C1 segment of cervical spinal cord (tissue), 14 donors: ENCODE data around the gene USP50.
A peak's percentile ranks its signal among the peaks of the same experiment; 100 is the strongest.
"Not testable (repeated sequence)": the region's sequence is repeated elsewhere in the genome, so short reads cannot be mapped to it uniquely, and the experiment has no call there.

Source experiments
- DNase-seq, 14 donors: peaks; one replicate each; lab custom pipeline; 2025; lab: John Stamatoyannopoulos, UW

The USP50 gene

GRCh38 chr15:50505656-50506055 lies 40.8 kb downstream of the USP50 start:
- not testable (repeated sequence) for DNase-seq

DNA sequence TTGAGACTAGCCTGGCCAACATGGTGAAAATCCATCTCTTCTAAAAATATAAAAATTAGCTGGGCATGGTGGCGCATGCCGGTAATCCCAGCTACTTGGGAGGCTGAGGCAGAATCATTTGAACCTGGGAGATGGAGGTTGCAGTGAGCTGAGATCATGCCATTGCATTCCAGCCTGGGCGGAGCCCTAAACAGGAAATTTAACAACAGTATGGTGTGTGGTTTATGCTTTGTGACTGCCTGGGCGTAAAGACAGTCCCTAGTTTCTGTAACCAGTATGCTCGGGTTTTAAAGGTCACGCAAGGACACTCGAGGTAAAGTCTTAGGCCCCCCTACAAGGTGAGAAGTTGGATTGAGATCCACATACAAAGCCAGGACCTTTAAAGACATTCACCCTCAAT lies 43.3 kb downstream of the USP50 start:
- no peak for DNase-seq

DNA sequence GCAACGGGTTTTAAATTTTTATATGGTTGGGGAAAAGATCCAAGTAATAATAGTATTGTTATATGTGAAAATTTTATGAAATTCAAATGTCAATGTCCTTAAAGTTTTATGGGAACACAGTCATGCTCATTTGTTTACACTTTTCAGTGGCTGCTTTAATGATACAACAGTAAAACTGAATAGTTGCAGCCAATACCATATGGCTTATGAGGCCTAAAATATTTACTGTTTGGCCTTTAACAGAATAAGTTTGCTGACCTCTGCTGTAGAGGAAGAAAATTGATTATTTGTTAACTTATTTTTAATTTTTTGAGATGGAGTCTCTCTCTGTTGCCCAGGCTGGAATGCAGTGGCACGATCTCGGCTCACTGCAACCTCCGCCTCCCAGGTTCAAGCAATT lies 44.7 kb downstream of the USP50 start:
- DNase-seq = no peak

DNA sequence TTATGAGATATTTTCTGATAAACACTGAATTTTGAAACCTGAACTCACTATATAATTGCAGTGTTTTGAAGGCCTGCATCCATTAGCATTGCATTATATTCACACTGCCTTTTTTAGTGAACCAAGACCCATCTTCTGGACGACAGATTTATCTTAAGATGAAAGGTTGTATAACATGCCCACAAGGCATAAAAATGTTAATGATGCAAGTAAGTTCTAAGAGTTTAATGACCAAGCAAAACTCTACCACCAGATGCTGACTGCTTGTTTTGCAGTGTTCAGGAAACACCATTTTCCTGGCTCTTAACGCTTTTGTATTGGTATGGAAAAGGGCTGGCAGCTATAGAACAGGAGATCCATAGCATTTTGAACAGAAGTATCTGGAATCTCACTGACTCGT lies 46.1 kb downstream of the USP50 start:
- DNase-seq = no peak

GRCh38 chr15:50496692-50497091 lies 49.8 kb downstream of the USP50 start:
- DNase-seq = no peak

DNA sequence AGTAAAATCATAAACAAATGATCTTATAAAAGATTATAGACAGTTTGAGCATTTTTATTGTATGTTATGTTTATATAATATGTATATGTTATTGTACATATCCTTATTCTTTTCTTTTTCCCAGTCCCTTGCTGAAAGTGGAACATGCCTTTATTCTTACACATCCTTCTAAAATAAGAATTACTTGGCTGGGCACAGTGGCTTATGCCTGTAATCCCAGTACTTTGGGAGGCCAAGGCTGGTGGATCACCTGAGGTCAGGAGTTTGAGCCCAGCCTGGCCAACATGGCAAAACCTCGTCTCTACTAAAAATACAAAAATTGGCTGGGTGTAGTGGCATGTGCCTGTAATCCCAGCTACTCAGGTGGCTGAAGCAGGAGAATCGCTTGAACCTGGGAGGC lies 51.9 kb downstream of the USP50 start:
- DNase-seq = not testable (repeated sequence)

DNA sequence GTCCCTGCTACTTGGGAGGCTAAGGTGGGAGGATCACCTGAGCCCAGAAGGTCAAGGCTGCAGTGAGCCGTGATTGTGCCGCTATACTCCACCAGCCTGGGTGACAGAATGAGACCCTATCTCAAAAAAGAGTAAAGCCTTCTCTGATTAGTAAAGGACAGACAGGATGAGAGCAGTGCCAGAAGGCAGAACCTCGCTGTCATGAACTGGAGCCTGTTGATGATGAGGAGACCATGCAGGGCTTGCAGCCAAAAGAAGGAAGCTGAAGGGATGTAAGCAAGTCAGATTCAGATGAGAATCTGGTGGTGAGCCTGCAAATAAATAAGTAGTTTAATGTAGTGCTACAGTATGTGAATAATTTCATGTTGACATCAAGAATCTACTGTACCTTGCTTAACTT lies 52.8 kb downstream of the USP50 start:
- DNase-seq = no peak

- DNase-seq = no peak
Measured at GRCh38 chr15:50487287-50487686, 59.2 kb downstream of the USP50 start.

DNA sequence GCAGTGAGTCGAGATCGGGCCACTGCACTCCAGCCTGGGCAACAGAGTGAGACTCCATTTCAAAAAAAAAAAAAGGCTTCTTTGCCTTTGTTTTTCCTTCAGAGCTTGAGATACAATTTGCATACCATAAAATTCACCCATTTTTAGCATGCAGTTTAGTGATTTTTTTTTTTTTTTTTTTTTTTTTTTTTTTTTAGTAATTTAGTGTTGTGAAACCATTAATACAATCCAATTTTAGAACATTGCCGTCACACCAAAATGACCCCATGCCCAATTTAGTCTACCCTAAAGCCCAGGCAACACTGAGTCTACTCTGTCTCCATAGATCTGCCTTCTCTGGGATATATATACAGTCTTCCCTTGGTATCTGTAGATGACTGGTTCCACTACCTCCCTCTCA lies 61.1 kb downstream of the USP50 start:
- DNase-seq = no peak

GRCh38 chr15:50484781-50485180 lies 61.7 kb downstream of the USP50 start:
- DNase-seq = no peak

GRCh38 chr15:50476143-50476542 lies 70.3 kb downstream of the USP50 start:
- no peak for DNase-seq

- no peak for DNase-seq
Measured at GRCh38 chr15:50471072-50471471, 75.4 kb downstream of the USP50 start.

DNA sequence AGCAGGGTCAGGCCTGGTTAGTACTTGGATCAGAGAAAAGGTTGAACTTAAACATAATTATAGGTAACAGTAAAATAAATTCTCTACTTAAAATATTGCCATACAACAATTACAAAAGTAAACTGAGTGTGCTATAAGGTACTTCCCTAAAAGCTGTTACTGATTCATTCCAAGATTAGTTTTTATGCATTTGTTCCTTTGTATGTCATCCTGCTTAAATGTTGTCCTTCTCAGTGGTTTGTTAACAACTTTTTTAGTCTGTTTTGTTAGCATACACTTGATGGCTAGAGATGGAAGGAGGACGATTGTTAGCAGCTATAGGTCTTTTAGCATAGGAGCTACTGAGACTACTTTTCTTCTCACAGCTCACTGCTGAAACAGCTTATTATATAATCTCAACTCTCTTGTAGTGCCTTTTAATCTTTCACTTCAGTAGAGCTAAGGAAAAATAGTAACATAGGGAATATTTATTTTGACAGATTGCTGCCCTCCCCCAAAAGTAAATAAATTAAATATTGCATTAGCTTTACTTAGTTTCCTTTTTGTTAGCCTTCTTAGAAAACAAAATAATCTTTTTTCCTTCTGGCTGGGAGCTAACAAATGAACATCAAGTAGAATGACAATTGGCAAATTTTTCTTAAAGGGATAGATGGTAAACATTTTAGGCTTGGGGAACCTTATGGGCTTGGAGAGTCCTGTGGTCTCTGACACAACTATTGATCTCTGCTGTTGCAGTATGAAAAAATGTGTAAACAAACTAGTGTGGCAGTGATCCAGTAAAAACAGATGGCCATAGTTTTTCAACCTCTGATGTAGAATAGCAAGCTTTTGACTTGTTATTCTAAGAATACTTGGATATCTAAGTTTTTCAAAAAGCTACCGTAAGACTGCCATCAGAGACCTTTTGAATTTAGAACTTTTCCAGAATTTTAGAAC lies 82.8 kb downstream of the USP50 start:
- peak in 1 of 14 donors; percentile 39 for DNase-seq

DNA sequence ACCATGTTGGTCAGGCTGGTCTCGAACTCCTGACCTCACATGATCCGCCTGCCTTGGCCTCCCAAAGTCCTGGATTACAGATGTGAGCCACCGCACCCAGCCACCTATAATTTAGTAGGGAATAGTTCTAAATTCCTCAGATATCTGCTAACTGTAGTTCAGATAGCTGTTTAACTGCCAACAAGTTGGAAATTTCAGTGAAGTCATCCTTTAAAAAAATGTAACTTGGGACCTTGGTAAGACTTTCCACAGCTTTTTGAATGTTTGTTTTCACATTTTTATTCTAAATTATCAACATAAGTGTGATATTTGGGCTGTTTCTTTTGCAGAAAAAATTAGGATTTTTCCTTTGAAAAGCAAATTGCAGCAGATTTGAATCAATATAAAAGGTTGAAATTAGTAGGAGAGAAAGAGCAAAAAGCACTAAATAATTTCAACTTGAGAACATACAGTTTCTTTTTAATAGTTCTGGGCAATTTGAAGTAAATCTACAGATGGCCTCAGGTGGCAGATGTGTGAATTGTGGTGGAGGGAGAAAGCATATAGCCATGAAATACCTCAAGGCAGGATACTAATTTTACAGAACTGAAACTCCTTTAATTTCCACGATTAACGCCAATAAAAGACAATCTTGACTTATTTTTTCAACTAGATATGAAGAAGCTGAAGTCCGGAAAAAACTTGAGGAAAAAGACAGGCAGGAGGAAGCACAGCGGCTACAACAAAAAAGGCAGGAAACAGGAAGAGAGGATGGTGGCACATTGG lies 87.9 kb downstream of the USP50 start:
- DNase-seq = no peak

DNA sequence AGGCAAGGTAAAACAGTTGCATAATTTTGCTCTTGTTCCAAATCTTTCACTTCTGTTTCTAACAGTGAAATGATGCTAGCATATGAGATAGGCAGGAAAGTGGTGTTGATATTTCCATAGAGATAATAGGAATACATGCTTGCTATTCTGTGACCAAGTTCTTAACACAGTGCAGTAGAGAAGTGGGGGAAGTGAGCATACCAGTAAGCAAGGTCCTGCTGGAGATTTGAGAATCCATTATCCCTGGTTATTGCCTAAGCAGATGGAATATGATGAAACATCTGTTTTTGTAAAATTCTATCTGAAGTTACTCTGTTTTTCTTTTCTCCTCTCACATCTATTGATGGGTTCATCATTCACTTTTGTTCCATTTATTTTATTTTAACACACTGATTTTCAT lies 93.5 kb downstream of the USP50 start:
- DNase-seq = no peak
